HG02852 (cell line): ENCODE results near the gene CWC15.
"Not testable (repeated sequence)": the region's sequence is repeated elsewhere in the genome, so short reads cannot be mapped to it uniquely, and the experiment has no call there.

Source experiments
- ATAC-seq: cut with Tn5 transposase; IDR thresholded peaks from one replicate; pipeline ENCODE4 v1.9.1; 2021; ENCODE audit warnings: mild to moderate bottlenecking, moderate library complexity; ENCODE audit not compliant: unreplicated experiment

The CWC15 gene

GRCh38 chr11:94973099-94973968 is at the start of gene CWC15, which contains the start of gene KDM4D:
CWC15 (minus strand) TSS chr11:94973556; CDS start chr11:94972185, 1,371 bp downstream.
KDM4D (plus strand) TSS chr11:94973709; CDS start chr11:94997373, 23,664 bp downstream.
- peak; percentile 100 for ATAC-seq

DNA sequence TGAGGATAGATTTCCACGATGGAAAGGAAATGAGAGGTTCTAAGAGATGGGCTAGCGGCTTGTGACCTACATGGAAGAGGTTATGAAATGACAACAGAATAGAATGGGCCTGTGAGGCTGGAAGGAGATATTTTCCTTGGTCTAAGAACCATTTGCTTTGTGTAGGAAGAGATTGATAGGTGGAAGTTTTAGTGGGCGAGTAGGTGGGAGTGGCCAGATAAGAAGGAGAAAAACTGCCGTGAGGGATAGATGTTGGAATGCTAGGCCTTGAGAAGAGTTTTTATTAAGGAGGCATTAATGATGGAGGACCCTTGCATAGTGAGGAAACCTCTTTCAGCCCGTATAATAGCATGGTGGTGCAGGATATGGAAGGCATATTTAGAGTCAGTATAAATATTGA is 48.1 kb upstream of the CWC15 start:
- not testable (repeated sequence) for ATAC-seq

DNA sequence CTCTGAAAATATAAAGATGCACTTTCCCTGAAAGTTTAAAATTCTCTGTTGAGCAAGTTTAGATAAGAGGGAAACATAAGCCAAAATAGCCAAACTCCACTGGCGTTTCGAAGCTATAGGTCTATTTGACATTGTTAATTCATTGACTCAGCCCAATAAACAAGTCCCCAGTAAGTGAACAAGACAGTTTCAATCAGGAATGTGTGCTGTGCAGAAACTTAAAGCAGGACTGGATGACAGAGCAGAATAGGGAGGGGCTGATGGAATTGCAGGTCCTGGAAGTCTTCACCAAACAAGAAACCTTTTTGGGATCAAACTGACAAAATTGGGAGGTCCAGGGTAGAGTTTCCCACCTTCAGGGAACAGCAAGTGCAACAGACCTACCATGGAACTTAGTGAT is 42.8 kb upstream of the CWC15 start:
- no peak for ATAC-seq

GRCh38 chr11:95014184-95014821 is 40.9 kb upstream of the CWC15 start:
- ATAC-seq = no peak

GRCh38 chr11:95011376-95011775 is 38.0 kb upstream of the CWC15 start:
- no peak for ATAC-seq

DNA sequence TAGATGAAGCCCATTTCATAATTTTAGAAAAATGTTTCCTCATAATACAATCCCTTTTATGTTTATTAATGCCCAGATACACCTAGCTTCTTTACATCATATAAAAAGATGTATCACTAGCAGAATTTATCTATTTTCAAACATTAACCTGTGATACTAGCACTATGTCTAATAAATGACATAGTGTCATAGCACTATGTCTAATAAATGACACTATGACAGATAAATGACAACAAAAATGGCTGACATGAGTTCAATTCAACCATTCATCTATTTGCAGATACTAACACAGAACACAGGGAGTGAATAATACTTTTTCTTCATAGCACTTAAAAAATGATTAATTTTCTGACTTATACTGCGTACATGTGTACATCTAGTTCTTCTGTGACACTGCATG is 32.3 kb upstream of the CWC15 start:
- ATAC-seq = no peak

DNA sequence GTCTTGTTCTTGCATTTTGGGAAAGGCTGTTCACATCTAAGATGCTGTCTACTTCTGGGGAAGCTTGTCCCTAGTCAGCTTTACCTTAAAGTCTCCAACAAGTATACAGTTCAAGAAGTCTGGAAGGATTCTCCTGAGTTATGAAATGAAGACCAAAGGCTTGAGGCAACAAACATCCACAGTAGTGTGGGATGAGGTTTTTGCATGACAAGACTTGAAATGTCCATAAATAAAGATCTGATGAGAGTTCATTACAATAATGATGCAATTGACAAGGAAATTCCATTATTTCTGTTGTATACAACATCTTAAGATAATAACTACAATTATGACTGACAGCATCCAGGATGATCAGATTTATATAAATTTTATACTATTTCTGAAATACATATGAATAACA is 30.4 kb upstream of the CWC15 start:
- ATAC-seq = no peak

DNA sequence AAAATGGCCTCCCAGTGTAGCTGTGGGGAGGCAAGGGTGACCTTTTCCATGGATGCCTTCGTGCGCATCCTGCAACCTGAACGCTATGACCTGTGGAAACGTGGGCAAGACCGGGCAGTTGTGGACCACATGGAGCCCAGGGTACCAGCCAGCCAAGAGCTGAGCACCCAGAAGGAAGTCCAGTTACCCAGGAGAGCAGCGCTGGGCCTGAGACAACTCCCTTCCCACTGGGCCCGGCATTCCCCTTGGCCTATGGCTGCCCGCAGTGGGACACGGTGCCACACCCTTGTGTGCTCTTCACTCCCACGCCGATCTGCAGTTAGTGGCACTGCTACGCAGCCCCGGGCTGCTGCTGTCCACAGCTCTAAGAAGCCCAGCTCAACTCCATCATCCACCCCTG is 24.9 kb upstream of the CWC15 start:
- no peak for ATAC-seq

- ATAC-seq = no peak
Observed at GRCh38 chr11:94997437-94997836, 24.1 kb upstream of the CWC15 start.

- ATAC-seq = no peak
Observed at GRCh38 chr11:94993400-94993943, 20.1 kb upstream of the CWC15 start.

DNA sequence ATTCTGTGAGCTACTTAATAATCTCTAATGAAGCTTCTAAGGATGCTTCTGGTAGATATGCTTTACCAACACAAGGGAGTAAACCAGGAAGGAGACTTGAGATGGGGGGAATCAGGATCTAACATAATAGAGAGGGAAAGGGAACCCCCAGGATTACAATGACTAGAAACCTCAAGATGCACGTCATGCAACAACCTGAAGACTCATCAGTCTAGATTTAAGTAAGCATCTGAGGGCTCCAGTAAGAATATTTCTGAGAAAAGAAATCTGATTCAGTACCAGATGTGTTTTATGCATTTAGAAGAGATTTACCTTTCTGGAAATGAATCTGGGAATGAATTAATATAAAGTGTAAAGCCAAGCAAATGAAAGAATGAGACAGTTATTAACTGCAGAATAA is 15.4 kb upstream of the CWC15 start:
- no peak for ATAC-seq

DNA sequence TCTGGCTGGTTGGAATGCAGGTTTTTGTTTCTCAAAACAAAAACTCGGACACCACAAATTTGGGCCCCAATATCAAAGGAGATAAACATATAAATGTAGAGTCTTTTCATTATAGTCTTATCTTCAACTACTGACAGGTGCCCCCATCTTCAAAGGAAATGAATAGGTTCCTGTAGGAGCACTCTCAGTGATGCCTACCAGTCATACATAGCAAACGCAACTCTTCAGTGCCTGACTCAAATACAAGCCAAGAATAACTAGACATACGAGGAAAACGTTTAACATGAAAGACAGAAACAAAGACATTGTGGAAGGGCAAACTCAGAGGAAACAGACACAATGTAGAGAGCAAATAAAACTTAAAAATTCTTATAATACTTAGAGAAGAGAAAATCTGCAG is 14.0 kb upstream of the CWC15 start:
- ATAC-seq = no peak

DNA sequence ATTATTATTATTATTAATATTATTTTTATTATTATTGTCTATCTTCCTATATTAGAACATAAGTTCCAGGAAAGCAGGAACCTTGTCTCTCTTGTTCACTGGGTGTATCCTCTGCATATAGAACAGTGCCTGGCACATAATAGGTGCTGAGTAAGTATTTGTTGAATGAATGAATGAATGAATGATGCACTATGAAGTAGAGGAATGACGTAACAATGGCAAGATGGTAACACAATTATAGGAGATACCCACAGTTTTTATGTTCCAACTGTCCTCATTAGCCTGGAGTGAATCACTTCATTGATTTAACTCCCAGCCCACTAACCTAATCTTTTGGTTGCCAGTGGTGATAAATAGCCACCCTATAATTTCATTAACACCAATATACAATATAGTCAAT is 2.2 kb upstream of the CWC15 start:
- ATAC-seq = no peak

DNA sequence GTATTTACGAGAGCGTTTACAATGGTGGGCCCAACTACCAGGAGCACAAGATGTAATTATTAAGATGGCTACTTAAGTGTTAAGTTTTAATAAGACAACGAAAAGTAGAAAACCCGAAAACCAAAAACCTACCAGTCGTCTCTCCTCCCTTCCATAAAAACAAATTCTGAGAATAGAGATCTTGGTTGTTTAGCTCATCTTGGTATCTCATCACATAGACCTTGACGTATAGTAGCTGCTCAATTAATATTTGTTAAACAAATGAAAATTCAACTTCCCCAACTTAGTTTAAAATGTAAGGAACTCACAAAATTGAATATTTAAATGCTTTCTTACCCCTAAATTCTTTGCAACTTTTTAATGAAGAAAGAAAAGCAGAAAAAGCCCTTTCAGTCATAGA is 822 bp upstream of the CWC15 start:
- ATAC-seq = no peak

GRCh38 chr11:94972700-94973098 is 657 bp downstream of the CWC15 start:
- no peak for ATAC-seq

- ATAC-seq = no peak
Observed at GRCh38 chr11:94968334-94968958, 4.9 kb downstream of the CWC15 start.

- ATAC-seq = no peak
Observed at GRCh38 chr11:94964934-94965333, 8.4 kb downstream of the CWC15 start.

GRCh38 chr11:94961255-94961654 is 12.1 kb downstream of the CWC15 start:
- ATAC-seq = no peak

DNA sequence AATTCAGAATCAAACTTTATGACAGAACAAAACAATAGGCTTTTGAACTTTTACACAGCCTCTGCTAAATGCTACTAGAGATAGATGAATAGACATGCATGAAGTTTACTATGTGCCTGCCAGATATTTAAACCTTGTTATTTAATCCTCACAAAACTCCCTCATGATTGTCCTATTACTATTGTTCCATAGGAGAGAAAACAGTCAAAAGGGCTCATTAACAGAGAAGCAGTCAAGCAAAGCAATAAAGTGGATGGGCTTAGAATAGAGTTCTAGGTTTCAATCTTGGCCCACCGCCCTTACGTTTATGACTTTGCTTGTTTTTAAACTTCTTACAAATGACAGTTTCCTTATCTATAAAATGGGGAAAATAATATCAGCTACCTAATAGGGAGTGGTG is 12.9 kb downstream of the CWC15 start:
- ATAC-seq = no peak

DNA sequence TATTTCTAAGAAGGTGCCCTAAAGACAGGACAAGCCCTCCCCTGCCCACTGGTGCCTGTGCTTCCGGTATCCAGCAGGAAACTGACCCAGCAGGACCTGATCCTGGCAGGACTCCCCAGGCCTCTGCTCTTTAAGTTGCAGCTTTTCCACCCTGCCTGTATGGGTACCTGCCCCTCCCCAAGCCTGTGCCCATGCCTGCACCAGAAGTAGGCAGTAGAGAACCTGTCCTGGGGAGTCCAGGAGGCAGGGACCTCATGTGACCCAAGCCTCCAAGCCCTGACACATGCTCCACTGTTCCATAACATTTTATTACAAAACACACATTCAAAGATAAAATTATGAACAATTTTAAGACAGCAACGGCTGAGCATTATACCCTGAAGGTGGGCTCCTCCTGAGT is 14.2 kb downstream of the CWC15 start:
- no peak for ATAC-seq

DNA sequence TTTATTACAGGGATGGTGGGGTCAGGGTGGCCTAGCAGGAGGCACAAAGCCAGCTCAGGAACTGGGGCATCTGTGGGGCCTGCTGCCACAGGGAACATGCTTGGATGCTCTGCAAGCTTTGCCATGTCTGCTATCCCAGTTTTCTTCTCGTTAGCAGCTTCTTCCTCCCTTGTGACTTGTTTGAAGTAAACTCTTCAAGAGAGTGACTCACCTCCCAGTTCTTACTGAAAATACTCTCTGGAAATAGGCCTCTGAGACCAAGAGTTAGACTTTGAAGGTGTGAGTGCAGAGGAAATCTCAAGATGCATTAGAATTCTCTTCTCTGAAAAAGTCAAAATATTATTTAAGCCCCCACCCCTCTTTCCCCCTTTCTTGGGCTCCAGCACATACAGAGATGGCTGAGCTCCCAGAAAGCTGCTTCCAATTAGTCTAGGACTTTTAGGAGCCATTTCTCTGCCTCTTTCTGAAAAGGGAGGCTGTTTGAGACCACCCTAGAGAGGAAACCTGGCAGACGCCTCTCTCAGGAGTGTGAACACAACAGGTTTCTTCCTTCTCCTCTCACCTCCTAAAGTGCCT is 15.1 kb downstream of the CWC15 start:
- no peak for ATAC-seq
